Testis (tissue), 3 donors: ENCODE measurements around the gene VEZT. TPM values are rescaled to one million over a fixed set of nuclear protein-coding genes. Genes with fewer than 3 reads are reported as not detected.

ENCODE experiments used
- DNase-seq: peaks from one replicate; pipeline ENCODE4 v3.0.0-alpha.2; 2019
- H3K27ac ChIP-seq, 2 donors: fragments of 200-600 bp; sonication (generic); one replicate each; pipeline ENCODE4 v1.5.1; 2019
- H3K27me3 ChIP-seq: fragments of 200-600 bp; sonication (generic); one replicate; pipeline ENCODE4 v1.5.1; 2019
- H3K36me3 ChIP-seq: fragments of 200-600 bp; sonication (generic); one replicate; pipeline ENCODE4 v1.5.1; 2017; ENCODE audit warnings: low read depth; ENCODE audit errors: missing control alignments
- H3K4me1 ChIP-seq: fragments of 200-600 bp; sonication (generic); one replicate; pipeline ENCODE4 v1.5.1; 2019
- H3K4me3 ChIP-seq, 2 donors: fragments of 200-600 bp; sonication (generic); one replicate each; pipeline ENCODE4 v1.5.1; 2017 to 2019
- H3K9me3 ChIP-seq: fragments of 200-600 bp; sonication (generic); one replicate; pipeline ENCODE4 v1.5.1; 2017
- CTCF ChIP-seq, 3 experiments: fragments of 450-650 bp in 2 of 3; fragments of 200-600 bp in 1 of 3; sonication (generic) in 1 of 3; IDR thresholded peaks; one replicate each; pipeline ENCODE4 v1.5.1; 2016 to 2019; ENCODE audit warnings: antibody characterized with exemption in 3 of 3, mild to moderate bottlenecking in 2 of 3, moderate library complexity in 1 of 3
- POLR2A ChIP-seq: fragments of 450-650 bp; IDR thresholded peaks from one replicate; pipeline ENCODE4 v1.6.1; 2017; ENCODE audit warnings: antibody characterized with exemption, mild to moderate bottlenecking, moderate library complexity
- WGBS, 2 donors: methylation state at CpG; one replicate each; pipeline ENCODE4 v1.1.5; 2018; 5-methylcytosine and 5-hydroxymethylcytosine counted together
- intact Hi-C: fragments of 100-400 bp; cut with DNase I; formaldehyde crosslinking; loops from one replicate; pipeline ENCODE4 v1.15.1; 2023; ENCODE audit warnings: low total_unique reads
- polyA plus RNA-seq: library from polyadenylated mRNA; stranded (reverse); fragments of 350-450 nt; fragmentation: Illumina TruSeq; extraction: RNeasy Lipid Tissue Mini Kit (QIAGEN cat#74804); gene quantifications from one replicate; pipeline ENCODE4 v1.2.3, GENCODE V29; 2014; ENCODE audit warnings: low read depth, low replicate concordance; ENCODE audit not compliant: insufficient read depth
- total RNA-seq, 2 donors: library from RNA; depleted of rRNA; stranded (reverse); fragments of >200 nt; gene quantifications; one replicate each; pipeline ENCODE4 v1.2.3, GENCODE V29; 2016

The VEZT gene
- total and polyA plus RNA-seq, 3 donors from 2014 or later = 31.7 to 112 (median 94.6) TPM

GRCh38 chr12:95326855-95327254, 109.2 kb downstream of the VEZT start:
- H3K4me3 ChIP-seq = no peak overlapping the region
- no peaks in the 10 kb centered on the region for H3K27me3 ChIP-seq
- no peak for TF ChIP-seq POLR2A
- TF ChIP-seq CTCF (IDR thresholded peaks at IDR 0.05) = no peak
- no peak for DNase-seq
- intact Hi-C loops = no loop called here
- H3K36me3 ChIP-seq = no peaks in the 10 kb centered on the region
- H3K27ac ChIP-seq = no peak overlapping the region
- H3K9me3 ChIP-seq = no peaks in the 10 kb centered on the region
- WGBS, 2 donors = 85 to 88% methylated on average over 5 of the region's 5 CpGs
- H3K4me1 ChIP-seq = no peaks in the 10 kb centered on the region

GRCh38 chr12:95328708-95329107, 111.1 kb downstream of the VEZT start:
- TF ChIP-seq CTCF (IDR thresholded peaks at IDR 0.05) = no peak
- TF ChIP-seq POLR2A = no peak
- Histone ChIP-seq H3K4me3 (no peak overlapping the region), H3K9me3 (no peaks in the 10 kb centered on the region), H3K27me3 (no peaks in the 10 kb centered on the region), H3K36me3 (no peaks in the 10 kb centered on the region), H3K27ac (no peak overlapping the region), H3K4me1 (no peaks in the 10 kb centered on the region)
- intact Hi-C loops = no loop called here
- no peak for DNase-seq

GRCh38 chr12:95335948-95336347, 118.3 kb downstream of the VEZT start:
- no peak for DNase-seq
- Histone ChIP-seq H3K36me3 (no peaks in the 10 kb centered on the region), H3K27ac (peak overlapping the region; percentile 1 to 41), H3K27me3 (no peaks in the 10 kb centered on the region), H3K9me3 (no peaks in the 10 kb centered on the region), H3K4me1 (no peaks in the 10 kb centered on the region), H3K4me3 (no peak overlapping the region)
- WGBS, 2 donors = 37 to 52% methylated on average over 4 of the region's 4 CpGs
- TF ChIP-seq CTCF (IDR thresholded peaks at IDR 0.05) (no peak), POLR2A (no peak)
- intact Hi-C loops = no loop called here

- Histone ChIP-seq H3K9me3 (no peaks in the 10 kb centered on the region), H3K36me3 (no peaks in the 10 kb centered on the region), H3K4me1 (no peaks in the 10 kb centered on the region), H3K4me3 (no peak overlapping the region), H3K27me3 (no peaks in the 10 kb centered on the region), H3K27ac (peak overlapping the region; percentile 1 to 41)
- DNase-seq = peak; percentile 90
- WGBS, 2 donors = 36 to 51% methylated on average over 10 of the region's 10 CpGs
- intact Hi-C loops = no loop called here
- TF ChIP-seq POLR2A (no peak), CTCF (IDR thresholded peaks at IDR 0.05) (peak; percentile 62 to 68 (median 64))
These were observed 118.9 kb downstream of the VEZT start for GRCh38 chr12:95336387-95337067.

- no peaks in the 10 kb centered on the region for H3K36me3 ChIP-seq
- no peaks in the 10 kb centered on the region for H3K4me1 ChIP-seq
- TF ChIP-seq POLR2A (no peak), CTCF (IDR thresholded peaks at IDR 0.05) (no peak)
- intact Hi-C loops = no loop called here
- H3K9me3 ChIP-seq = no peaks in the 10 kb centered on the region
- H3K27me3 ChIP-seq = no peaks in the 10 kb centered on the region
- H3K27ac ChIP-seq = no peak overlapping the region
- no peak overlapping the region for H3K4me3 ChIP-seq
- WGBS, 2 donors = 47 to 58% methylated on average over 5 of the region's 5 CpGs
- DNase-seq = no peak
These were observed 119.5 kb downstream of the VEZT start for GRCh38 chr12:95337146-95337545.
